ENCODE data around the gene NSUN4. TPM values are rescaled to one million over a fixed set of nuclear protein-coding genes. Genes with fewer than 3 reads are reported as not detected.

The NSUN4 gene
- total RNA-seq, 1 donor from 2014 or later: 22.5 TPM

- DNase-seq: no peak
Measured at GRCh38 chr1:46368791-46369190, 28.2 kb downstream of the NSUN4 start.

DNA sequence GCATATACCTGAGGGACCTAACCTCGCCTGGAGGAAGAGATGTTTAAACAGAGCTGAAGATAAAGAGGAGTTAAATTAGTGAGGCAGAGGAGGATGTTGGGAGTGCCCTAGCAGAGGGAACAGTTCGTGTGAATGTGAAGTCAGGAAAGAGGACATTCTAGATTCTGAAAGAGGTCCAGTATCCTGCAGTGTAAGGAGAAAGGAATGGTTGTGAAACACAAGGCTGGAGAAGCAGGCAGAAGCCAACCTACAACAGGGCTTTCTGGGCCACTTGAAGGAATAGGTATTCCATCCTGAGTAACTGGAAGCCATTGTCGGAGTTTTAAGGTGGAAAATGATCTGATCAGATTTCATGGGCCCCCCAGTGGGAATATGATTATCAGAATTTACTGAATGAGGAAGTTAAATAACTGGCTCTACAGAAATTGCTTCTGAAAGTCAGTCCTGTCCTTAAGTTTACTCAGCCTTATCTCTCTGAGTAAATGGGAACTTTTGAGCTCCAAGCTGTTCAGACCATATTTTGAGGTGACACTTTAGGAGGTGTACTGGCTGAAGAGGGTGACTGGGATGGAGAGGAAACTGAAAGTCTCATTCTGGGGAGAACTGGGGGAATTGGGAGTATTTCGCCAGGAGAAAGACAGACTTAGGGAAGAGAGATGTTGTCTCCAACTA lies 29.1 kb downstream of the NSUN4 start:
- no peak for DNase-seq

DNA sequence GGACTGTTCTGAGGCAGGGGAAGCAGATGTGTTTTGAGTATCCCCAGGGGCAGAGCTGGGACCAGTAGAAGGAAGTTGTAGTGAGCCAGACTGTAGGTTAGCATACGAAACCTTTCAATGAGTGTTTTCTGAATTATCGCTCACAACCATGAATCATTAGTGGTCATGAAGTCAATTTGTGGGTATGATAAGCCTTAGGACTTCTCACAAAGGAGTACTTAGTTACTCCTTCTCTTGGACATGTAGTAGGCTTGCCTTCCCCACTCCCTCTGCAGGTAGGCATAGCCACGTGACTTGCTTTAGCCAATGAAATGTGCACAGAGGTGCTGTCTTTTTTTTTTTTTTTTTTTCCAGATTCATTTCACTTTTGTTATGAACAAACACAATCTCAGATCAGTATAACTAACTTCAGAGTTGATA lies 29.6 kb downstream of the NSUN4 start:
- DNase-seq: no peak

GRCh38 chr1:46372431-46372830 lies 31.8 kb downstream of the NSUN4 start:
- DNase-seq: no peak

- DNase-seq: no peak
Measured at GRCh38 chr1:46379996-46380395, 39.4 kb downstream of the NSUN4 start.

DNA sequence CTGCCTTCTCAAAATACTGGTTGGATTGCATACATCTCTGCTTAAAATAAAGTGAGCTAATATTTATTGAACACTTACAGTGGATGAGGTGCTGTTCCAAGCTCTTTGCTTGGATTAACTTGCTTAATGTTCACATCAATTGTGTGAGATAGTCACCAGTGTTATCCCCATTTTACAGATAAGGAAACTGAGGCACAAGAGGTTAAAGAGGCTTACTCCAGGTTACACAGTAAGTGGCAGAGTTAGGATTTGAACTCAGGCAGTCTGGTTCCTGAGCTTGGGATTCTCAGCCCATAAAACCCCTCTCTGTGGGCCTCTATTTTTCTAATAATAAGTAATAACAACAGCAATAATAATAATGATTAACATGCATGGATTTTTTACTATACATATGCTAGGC lies 39.9 kb downstream of the NSUN4 start:
- no peak for DNase-seq

- no peak for DNase-seq
Measured at GRCh38 chr1:46393510-46393909, 52.9 kb downstream of the NSUN4 start.

DNA sequence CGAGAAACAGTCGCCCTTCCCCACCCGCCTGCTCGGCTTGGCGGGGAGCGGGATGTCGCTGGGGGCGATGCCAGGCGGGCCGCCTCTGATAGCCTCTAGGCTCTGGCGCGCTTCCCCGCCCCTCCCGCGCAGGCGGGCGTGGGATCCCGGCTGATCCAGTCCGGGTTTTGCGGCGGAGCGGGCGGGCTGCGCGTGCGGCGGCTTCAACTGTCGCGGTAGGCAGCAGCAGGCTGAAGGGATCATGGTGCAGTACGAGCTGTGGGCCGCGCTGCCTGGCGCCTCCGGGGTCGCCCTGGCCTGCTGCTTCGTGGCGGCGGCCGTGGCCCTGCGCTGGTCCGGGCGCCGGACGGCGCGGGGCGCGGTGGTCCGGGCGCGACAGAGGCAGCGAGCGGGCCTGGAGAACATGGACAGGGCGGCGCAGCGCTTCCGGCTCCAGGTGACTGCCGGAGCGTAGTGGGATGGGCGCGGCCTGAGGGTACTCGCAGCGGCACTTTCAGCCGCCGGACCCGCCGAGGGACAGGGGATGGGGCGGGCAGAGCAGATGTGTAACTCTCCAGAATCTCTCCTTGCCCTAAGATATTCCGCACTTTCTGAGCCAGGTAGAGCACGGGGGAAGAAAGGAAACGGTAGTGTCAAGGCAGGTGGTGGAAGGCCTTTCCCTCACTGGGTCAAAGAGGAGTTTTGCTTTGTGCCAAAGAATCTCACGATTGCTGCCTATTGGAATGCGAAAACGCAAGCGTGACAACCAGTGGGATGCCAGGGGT lies 53.7 kb downstream of the NSUN4 start, which contains the start of gene FAAH:
FAAH (plus strand) TSS at position 210 of the 764 bp plus-strand sequence; CDS start at position 242, 32 bp downstream.
- DNase-seq: peak; percentile 43

DNA sequence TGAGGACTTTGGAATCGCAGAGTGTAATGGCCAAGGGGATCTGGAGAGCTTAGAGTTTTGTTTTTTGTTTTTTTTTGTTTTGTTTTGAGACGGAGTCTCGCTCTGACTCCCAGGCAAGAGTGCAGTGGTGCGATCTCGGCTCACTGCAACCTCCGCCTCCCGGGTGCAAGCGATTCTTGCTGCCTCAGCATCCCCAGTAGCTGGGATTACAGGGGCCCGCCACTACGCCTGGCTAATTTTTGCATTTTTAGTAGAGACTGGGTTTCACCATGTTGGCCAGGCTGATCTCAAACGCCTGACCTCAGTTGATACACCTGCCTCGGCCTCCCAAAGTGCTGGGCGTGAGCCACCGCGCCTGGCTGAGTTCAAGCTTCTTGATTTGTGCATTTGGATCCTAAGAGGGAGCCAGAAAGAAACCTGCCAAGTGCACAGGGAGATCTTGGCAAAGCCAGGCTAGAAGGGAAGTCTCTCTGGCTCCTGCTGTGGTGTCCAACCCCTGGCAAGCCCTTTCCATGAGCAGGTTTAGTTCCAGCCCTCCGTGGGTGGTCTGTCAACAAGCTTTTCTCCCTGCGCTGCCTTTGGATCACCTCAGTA lies 54.4 kb downstream of the NSUN4 start:
- DNase-seq: no peak

- DNase-seq: no peak
Measured at GRCh38 chr1:46396441-46397398, 56.1 kb downstream of the NSUN4 start.

DNA sequence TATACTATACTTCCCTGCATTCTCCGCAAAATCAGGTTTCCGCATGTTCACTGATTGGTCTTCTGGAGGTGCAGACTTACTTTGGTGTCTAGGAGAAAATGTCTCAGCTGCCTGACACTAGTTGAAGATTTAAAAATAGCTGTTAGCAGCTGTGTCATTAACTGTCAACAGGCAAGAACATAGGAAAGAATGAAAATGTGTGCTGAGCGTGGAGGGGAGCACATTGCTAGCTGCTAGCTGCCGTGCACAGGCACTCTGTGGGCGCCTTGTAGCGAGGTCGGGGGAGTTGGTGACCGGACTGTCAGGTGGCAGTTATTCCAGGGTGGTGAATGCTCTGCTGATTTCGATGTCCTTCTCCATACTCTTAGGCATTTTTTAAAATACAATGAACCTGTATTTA lies 58.7 kb downstream of the NSUN4 start:
- DNase-seq: no peak

GRCh38 chr1:46400421-46400820 lies 59.8 kb downstream of the NSUN4 start:
- DNase-seq: no peak

DNA sequence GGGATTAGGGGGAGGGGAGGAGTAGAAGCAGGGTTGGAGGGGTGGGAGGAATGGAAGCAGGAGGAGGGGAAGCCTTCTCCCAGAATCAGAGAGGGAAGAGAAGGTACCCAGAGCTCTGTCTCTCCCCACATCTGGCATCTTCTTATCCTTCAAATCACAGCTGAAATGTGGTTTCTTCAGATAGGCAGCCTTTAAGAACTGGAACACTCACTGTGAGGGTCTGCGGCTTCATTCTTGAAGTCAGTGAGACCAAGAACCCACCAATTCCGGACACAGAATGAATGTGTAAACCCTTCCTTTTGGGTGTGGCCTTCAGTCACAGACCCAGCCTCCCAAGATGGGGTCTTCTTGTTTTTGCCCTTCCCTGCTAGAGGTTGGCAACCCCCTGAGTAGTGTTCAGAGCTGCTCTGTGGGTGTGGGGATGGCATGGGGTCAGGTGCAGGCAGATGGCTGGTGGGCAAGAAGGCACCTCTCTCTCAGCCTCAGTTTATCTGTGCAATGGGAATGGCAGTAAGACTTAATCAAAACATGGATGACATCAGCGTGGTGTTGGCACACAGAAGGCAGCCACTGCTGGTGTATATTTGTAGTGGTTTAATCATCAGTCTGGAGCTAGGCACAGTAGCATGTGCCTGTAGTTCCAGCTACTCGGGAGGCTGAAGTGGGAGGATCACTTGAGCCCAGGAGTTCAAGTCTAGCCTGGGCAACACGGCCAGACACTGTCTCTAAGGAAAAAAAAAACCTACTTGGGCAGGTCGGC lies 60.7 kb downstream of the NSUN4 start:
- DNase-seq: no peak

GRCh38 chr1:46401964-46402626 lies 61.5 kb downstream of the NSUN4 start:
- DNase-seq: peak; percentile 21

DNA sequence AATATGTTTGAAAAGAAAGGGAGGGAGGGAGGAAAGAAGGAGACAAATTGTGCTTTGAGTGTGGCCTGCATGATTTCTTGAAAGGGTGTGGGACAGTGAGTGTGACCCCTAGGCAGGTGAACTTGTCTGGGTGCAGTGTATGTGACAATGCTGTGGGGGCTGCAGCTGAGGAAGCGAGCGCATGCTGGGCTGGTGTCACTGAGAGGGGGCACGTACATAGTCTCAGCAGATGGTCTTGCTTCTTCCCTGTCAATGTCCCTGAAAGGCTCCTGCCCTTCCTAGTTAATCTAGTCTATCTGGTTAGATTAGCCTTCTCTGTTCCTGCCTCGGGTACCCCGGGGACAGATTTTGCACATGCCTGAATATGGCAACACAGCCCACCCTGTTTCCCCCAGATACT lies 63.3 kb downstream of the NSUN4 start:
- DNase-seq: no peak

GRCh38 chr1:46404482-46405196 lies 64.0 kb downstream of the NSUN4 start:
- DNase-seq: no peak

DNA sequence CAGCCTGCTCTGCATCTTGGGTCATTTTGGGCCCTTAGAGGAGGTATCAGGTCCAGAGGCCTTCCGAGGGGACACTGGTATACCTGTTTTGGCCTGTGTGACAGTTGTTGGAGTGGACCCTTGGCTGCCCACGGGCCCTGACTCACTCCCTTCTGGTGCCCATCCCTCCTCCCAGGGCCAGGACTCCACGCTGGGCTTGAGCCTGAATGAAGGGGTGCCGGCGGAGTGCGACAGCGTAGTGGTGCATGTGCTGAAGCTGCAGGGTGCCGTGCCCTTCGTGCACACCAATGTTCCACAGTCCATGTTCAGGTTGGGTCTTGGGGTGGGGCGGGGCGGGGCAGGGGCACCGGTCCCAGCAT lies 64.6 kb downstream of the NSUN4 start:
- DNase-seq: no peak

DNA sequence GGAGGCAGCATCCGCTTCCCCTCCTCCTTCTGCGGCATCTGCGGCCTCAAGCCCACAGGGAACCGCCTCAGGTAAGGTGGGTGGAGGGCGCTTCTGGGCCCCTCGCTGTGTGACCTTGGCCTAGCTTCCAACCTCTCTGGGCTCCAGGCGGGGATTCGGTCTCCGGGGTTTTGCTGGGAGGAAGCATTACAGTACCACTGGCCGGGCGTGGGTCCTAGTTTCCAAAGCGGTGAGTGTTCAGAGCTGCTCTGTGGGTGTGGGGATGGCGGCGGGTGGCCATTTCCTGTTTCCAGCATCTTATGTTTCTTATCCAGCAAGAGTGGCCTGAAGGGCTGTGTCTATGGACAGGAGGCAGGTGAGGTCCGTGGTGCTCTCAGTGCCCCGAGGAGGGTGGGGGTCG lies 65.1 kb downstream of the NSUN4 start:
- DNase-seq: no peak

DNA sequence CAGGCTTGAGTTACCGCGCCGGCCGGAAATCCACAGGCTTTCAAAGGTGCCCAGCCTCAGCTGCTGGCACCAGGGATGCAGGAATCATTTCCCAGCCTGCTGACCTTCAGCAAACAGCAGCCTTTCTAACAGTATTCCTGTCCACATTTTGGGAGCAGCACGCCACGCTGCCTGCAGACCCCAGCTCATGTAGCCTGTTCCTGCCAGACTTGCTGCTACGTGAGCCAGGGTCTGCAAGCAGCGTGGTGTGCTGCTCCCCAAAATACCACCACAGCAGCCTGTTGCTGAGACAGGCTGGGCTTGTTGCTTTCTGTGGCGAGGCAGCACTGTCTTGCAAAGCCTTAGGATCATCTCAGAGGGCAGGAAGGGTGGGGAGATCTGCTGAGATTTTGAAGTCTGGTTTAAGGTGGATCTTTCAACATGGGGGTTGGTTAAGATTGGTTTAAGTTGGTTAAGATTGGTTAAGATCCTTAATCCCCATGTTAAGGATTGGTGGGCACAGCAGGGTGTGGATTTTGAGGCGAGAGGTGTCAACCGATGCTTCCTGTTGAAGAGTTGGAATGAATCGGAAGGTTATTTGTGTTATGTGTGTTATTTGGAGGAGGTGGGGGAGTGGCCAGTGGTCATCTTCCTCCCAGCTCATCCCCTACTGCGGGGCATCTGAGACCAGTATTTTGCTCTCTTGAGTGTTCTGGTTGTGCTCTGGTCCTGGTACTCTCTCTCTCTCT lies 66.4 kb downstream of the NSUN4 start:
- peak; percentile 19 for DNase-seq

- no peak for DNase-seq
Measured at GRCh38 chr1:46407636-46408035, 67.0 kb downstream of the NSUN4 start.

All from dermis blood vessel endothelial cell (primary cell).